WTC11 (cell line): Measurements from ENCODE around the gene INPPL1. TPM values are rescaled to one million over a fixed set of nuclear protein-coding genes. Genes with fewer than 3 reads are reported as not detected.

Experiments used
- ATAC-seq: fragments of 200-7000 bp; cut with Tn5 transposase; 2 replicates; pipeline ENCODE4 v1.10.0; 2021; ENCODE audit warnings: mild to moderate bottlenecking, moderate library complexity
- CTCF ChIA-PET: fragments of 300-600 bp; sonication (Branson Sonifier 250); formaldehyde crosslinking; loops from one replicate; lab custom pipeline; 2021; ENCODE audit warnings: antibody characterized with exemption; lab: Charles Lee
- POLR2A ChIA-PET: fragments of 350-600 bp; sonication (Branson Sonifier 250); formaldehyde crosslinking; loops from one replicate; lab custom pipeline; 2021; ENCODE audit warnings: antibody characterized with exemption; lab: Charles Lee
- DNase-seq: peaks from one replicate; pipeline ENCODE4 v3.0.0; 2021; ENCODE audit warnings: low spot score
- H3K27ac Mint-ChIP-seq: 2 replicates; pipeline ENCODE4 v1.8.0; 2021; ENCODE audit warnings: mixed read lengths
- H3K27me3 Mint-ChIP-seq: 2 replicates; pipeline ENCODE4 v1.8.0; 2021; ENCODE audit warnings: low read depth, mild to moderate bottlenecking, moderate library complexity, mixed read lengths
- H3K36me3 Mint-ChIP-seq: 2 replicates; pipeline ENCODE4 v1.8.0; 2021; ENCODE audit warnings: mixed read lengths
- H3K4me1 Mint-ChIP-seq: 2 replicates; pipeline ENCODE4 v1.8.0; 2022; ENCODE audit warnings: mixed read lengths
- H3K4me3 Mint-ChIP-seq: 2 replicates; pipeline ENCODE4 v1.8.0; 2021; ENCODE audit warnings: mild to moderate bottlenecking, moderate library complexity, mixed read lengths
- H3K9me3 Mint-ChIP-seq: 2 replicates; pipeline ENCODE4 v1.8.0; 2021; ENCODE audit warnings: mixed read lengths
- ARID4B ChIP-seq: sonication (generic); formaldehyde crosslinking; IDR thresholded peaks from 2 replicates; pipeline ENCODE4 v1.8.0; 2023; ENCODE audit warnings: missing genetic modification reagents, mild to moderate bottlenecking, borderline replicate concordance
- CREB1 ChIP-seq: sonication (generic); formaldehyde crosslinking; IDR thresholded peaks from 2 replicates; pipeline ENCODE4 v1.8.0; 2023; ENCODE audit warnings: mild to moderate bottlenecking, missing genetic modification reagents
- ELF4 ChIP-seq: sonication (generic); formaldehyde crosslinking; IDR thresholded peaks from 2 replicates; pipeline ENCODE4 v1.8.1; 2022; ENCODE audit warnings: low read depth, mild to moderate bottlenecking, moderate library complexity, missing genetic modification reagents
- GTF2I ChIP-seq: fragments of 250-450 bp; sonication (Bioruptor Pico); conservative IDR thresholded peaks from 2 replicates; pipeline ENCODE4 v1.4.0; 2021; ENCODE audit warnings: mild to moderate bottlenecking
- HMGA2 ChIP-seq: fragments of 250-450 bp; sonication (Bioruptor Pico); IDR thresholded peaks from 2 replicates; pipeline ENCODE4 v1.4.0; 2021; ENCODE audit warnings: mild to moderate bottlenecking, moderate library complexity
- HMGXB4 ChIP-seq: sonication (generic); formaldehyde crosslinking; IDR thresholded peaks from 2 replicates; pipeline ENCODE4 v1.8.1; 2023; ENCODE audit warnings: mild to moderate bottlenecking, moderate library complexity, missing genetic modification reagents
- KAT7 ChIP-seq: sonication (generic); formaldehyde crosslinking; IDR thresholded peaks from 2 replicates; pipeline ENCODE4 v1.8.1; 2023; ENCODE audit warnings: missing genetic modification reagents, mild to moderate bottlenecking, borderline replicate concordance
- RORB ChIP-seq: fragments of 250-450 bp; sonication (Bioruptor Pico); IDR thresholded peaks from 2 replicates; pipeline ENCODE4 v1.9.0; 2021; ENCODE audit warnings: mild to moderate bottlenecking
- STAT6 ChIP-seq: sonication (generic); formaldehyde crosslinking; conservative IDR thresholded peaks from 2 replicates; pipeline ENCODE4 v1.8.1; 2023; ENCODE audit warnings: mild to moderate bottlenecking, low read depth, missing genetic modification reagents, moderate library complexity
- TP53 ChIP-seq: sonication (generic); formaldehyde crosslinking; IDR thresholded peaks from 2 replicates; pipeline ENCODE4 v1.8.1; 2023; ENCODE audit warnings: mild to moderate bottlenecking, missing genetic modification reagents
- ZBTB43 ChIP-seq: sonication (generic); formaldehyde crosslinking; IDR thresholded peaks from 2 replicates; pipeline ENCODE4 v1.8.1; 2023; ENCODE audit warnings: mild to moderate bottlenecking, missing genetic modification reagents
- ZNF512 ChIP-seq: sonication (generic); formaldehyde crosslinking; IDR thresholded peaks from 2 replicates; pipeline ENCODE4 v1.8.1; 2022; ENCODE audit warnings: missing genetic modification reagents, borderline replicate concordance
- total RNA-seq: library from RNA; stranded (reverse); gene quantifications from 3 replicates; pipeline ENCODE4 v1.2.3, GENCODE V29; 2021

The INPPL1 gene
- total RNA-seq, 1 experiment from 2014 or later: 136 TPM

GRCh38 chr11:72247584-72247983 lies 23.0 kb downstream of the INPPL1 start:
- H3K27ac Mint-ChIP-seq: no peak overlapping the region
- no peaks in the 10 kb centered on the region for H3K9me3 Mint-ChIP-seq
- ChIA-PET CTCF (interaction anchor here (0.5 to 7.5 kb wide), 5 partner anchors 9 to 223 kb away, joined by 3 to 89 read pairs (median 6); partner anchors contain the start of gene CLPB), POLR2A (interaction anchor here (0.7 kb wide), 1 partner anchor 18 kb away, joined by 3 read pairs; no protein-coding TSS in a partner anchor)
- no peak for TF ChIP-seq TP53
- TF ChIP-seq CREB1: no peak
- TF ChIP-seq RORB (CRISPR knock-in tag): no peak
- no peaks in the 10 kb centered on the region for H3K36me3 Mint-ChIP-seq
- H3K4me1 Mint-ChIP-seq: peaks cover 19% of the 10 kb centered on the region
- DNase-seq: no peak
- no peak for ATAC-seq
- H3K4me3 Mint-ChIP-seq: no peak overlapping the region
- H3K27me3 Mint-ChIP-seq: peaks cover 36% of the 10 kb centered on the region

- no peak overlapping the region for H3K4me3 Mint-ChIP-seq
- no peak overlapping the region for H3K27ac Mint-ChIP-seq
- H3K9me3 Mint-ChIP-seq: peaks cover 17% of the 10 kb centered on the region
- peaks cover 6% of the 10 kb centered on the region for H3K36me3 Mint-ChIP-seq
- H3K27me3 Mint-ChIP-seq: peaks cover 37% of the 10 kb centered on the region
- no peak for ATAC-seq
- TF ChIP-seq GTF2I (CRISPR knock-in tag): no peak
- no peak for TF ChIP-seq ELF4 (CRISPR knock-in tag)
- no peak for TF ChIP-seq ZNF512
- no peak for TF ChIP-seq ZBTB43 (CRISPR knock-in tag)
- TF ChIP-seq KAT7 (CRISPR knock-in tag): no peak
- no peak for TF ChIP-seq ARID4B
- no peak for TF ChIP-seq HMGA2 (CRISPR knock-in tag)
- no peak for TF ChIP-seq HMGXB4 (CRISPR knock-in tag)
- no peak for TF ChIP-seq STAT6 (CRISPR knock-in tag)
- POLR2A ChIA-PET: no interaction called here
- DNase-seq: no peak
- CTCF ChIA-PET: interaction anchor here (1.4 kb wide), 1 partner anchor 12 kb away, joined by 7 read pairs; no protein-coding TSS in a partner anchor
- peaks cover 7% of the 10 kb centered on the region for H3K4me1 Mint-ChIP-seq
Observed at GRCh38 chr11:72249961-72250360, 25.4 kb downstream of the INPPL1 start.
